Measurements from ENCODE around the gene GALK1. TPM values are rescaled to one million over a fixed set of nuclear protein-coding genes. Genes with fewer than 3 reads are reported as not detected.

The GALK1 gene
- total and polyA plus RNA-seq, 2 of the 13 experiments (the other 11 are each of a cell fraction or from before 2014, with no cell fraction given) = 59.9 to 93.6 TPM

DNA sequence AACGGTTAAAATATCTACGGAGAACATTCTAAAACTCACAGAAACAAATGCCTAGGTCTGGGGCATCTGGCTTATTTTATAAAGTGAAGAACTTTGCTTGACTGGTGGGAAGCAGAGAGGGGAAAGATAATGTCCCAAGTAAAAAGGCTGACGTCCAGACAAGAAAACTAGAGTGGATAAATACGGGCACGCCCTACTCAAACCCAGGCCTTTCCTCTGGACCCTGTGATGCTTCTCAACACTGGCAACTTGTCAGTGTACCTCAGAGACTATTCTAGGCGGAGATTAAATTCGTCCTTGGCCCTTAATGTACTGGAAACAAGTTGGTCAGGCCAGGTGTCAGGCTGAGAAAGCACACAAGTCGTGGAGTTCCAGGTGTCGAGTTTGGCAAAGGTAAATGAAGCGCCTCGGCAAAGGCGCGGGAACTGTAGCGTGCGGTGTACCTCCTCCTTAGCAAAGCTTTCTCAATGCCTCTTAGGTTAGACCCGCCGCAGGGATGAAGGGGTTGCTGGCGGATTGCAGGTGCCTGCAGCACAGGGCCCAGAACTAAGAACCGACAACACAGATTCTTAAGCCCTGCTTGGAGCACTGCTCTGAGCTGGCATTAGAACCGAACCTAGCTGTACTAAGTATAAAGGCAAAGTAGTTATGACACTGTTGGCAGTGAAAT lies 18.9 kb upstream of the GALK1 start (continued):
- TF ChIP-seq, protein P1, sequence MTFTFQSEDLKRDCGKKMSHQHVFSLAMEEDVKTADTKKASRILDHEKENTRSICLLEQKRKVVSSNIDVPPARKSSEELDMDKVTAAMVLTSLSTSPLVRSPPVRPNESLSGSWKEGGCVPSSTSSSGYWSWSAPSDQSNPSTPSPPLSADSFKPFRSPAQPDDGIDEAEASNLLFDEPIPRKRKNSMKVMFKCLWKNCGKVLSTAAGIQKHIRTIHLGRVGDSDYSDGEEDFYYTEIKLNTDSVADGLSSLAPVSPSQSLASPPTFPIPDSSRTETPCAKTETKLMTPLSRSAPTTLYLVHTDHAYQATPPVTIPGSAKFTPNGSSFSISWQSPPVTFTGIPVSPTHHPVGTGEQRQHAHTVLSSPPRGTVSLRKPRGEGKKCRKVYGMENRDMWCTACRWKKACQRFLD (CRISPR knock-in tag; IDR thresholded peaks at IDR 0.05; ENCODE audit: borderline replicate concordance) = 0 out of 2 replicates have a peak, but pooled peaks have one; percentile 76
- no peak for TF ChIP-seq ZNF121 (CRISPR knock-in tag; IDR thresholded peaks at IDR 0.05)
- no peak for TF ChIP-seq ZNF296 (CRISPR knock-in tag; conservative IDR thresholded peaks at IDR 0.05)
- TF ChIP-seq, protein P2, sequence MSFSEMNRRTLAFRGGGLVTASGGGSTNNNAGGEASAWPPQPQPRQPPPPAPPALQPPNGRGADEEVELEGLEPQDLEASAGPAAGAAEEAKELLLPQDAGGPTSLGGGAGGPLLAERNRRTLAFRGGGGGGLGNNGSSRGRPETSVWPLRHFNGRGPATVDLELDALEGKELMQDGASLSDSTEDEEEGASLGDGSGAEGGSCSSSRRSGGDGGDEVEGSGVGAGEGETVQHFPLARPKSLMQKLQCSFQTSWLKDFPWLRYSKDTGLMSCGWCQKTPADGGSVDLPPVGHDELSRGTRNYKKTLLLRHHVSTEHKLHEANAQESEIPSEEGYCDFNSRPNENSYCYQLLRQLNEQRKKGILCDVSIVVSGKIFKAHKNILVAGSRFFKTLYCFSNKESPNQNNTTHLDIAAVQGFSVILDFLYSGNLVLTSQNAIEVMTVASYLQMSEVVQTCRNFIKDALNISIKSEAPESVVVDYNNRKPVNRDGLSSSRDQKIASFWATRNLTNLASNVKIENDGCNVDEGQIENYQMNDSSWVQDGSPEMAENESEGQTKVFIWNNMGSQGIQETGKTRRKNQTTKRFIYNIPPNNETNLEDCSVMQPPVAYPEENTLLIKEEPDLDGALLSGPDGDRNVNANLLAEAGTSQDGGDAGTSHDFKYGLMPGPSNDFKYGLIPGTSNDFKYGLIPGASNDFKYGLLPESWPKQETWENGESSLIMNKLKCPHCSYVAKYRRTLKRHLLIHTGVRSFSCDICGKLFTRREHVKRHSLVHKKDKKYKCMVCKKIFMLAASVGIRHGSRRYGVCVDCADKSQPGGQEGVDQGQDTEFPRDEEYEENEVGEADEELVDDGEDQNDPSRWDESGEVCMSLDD (CRISPR knock-in tag; IDR thresholded peaks at IDR 0.05; ENCODE audit: borderline replicate concordance) = peak; percentile 76; the same call in 1 of the 2 replicates
- peak; percentile 70; the same call in 1 of the 2 replicates for TF ChIP-seq ZNF317 (CRISPR knock-in tag; IDR thresholded peaks at IDR 0.05)
- TF ChIP-seq ZNF350 (CRISPR knock-in tag; IDR thresholded peaks at IDR 0.05; ENCODE audit: borderline replicate concordance, low read depth) = no peak
- no peak for TF ChIP-seq KMT2A (CRISPR knock-in tag; IDR thresholded peaks at IDR 0.05)
- TF ChIP-seq ZNF343 (CRISPR knock-in tag; IDR thresholded peaks at IDR 0.05) = peak; percentile 9; the same call in 1 of the 2 replicates
- TF ChIP-seq MEIS2 (CRISPR knock-in tag; IDR thresholded peaks at IDR 0.05) = no peak
- TF ChIP-seq GATA4 (IDR thresholded peaks at IDR 0.05; ENCODE audit: borderline replicate concordance, low read depth) = no peak
- TF ChIP-seq ZBTB8A (CRISPR knock-in tag; IDR thresholded peaks at IDR 0.05; ENCODE audit: borderline replicate concordance, low read depth) = no peak
- no peak; the same call in 1 of the 2 replicates for TF ChIP-seq PPARG (CRISPR knock-in tag; conservative IDR thresholded peaks at IDR 0.05)
- TF ChIP-seq, protein P3, sequence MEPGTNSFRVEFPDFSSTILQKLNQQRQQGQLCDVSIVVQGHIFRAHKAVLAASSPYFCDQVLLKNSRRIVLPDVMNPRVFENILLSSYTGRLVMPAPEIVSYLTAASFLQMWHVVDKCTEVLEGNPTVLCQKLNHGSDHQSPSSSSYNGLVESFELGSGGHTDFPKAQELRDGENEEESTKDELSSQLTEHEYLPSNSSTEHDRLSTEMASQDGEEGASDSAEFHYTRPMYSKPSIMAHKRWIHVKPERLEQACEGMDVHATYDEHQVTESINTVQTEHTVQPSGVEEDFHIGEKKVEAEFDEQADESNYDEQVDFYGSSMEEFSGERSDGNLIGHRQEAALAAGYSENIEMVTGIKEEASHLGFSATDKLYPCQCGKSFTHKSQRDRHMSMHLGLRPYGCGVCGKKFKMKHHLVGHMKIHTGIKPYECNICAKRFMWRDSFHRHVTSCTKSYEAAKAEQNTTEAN (CRISPR knock-in tag; conservative IDR thresholded peaks at IDR 0.05) = no peak
- no peak for TF ChIP-seq RBM22 (optimal IDR thresholded peaks at IDR 0.05; ENCODE audit: low read length)
- TF ChIP-seq, protein P4, sequence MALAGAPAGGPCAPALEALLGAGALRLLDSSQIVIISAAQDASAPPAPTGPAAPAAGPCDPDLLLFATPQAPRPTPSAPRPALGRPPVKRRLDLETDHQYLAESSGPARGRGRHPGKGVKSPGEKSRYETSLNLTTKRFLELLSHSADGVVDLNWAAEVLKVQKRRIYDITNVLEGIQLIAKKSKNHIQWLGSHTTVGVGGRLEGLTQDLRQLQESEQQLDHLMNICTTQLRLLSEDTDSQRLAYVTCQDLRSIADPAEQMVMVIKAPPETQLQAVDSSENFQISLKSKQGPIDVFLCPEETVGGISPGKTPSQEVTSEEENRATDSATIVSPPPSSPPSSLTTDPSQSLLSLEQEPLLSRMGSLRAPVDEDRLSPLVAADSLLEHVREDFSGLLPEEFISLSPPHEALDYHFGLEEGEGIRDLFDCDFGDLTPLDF (CRISPR knock-in tag; IDR thresholded peaks at IDR 0.05) = peak; percentile 52; the same call in 1 of the 2 replicates
- no peak for TF ChIP-seq DNMT1 (CRISPR knock-in tag; IDR thresholded peaks at IDR 0.05)
- no peak for TF ChIP-seq MAFG (CRISPR knock-in tag; IDR thresholded peaks at IDR 0.05)
- TF ChIP-seq SOX13 (IDR thresholded peaks at IDR 0.05) = no peak
- 0 out of 4 replicates have a peak, but pooled peaks of 1 of the 2 experiments have one; percentile 2 for TF ChIP-seq SOX13 (CRISPR knock-in tag; conservative IDR thresholded peaks at IDR 0.05 in 1 of 2, IDR thresholded peaks at IDR 0.05 in 1 of 2)
- peak; percentile 77 for TF ChIP-seq GZF1 (CRISPR knock-in tag; IDR thresholded peaks at IDR 0.05)
- TF ChIP-seq ZNF34 (CRISPR knock-in tag; IDR thresholded peaks at IDR 0.05; ENCODE audit: borderline replicate concordance) = no peak; the same call in 1 of the 2 replicates
- no peak for TF ChIP-seq SP2 (CRISPR knock-in tag; IDR thresholded peaks at IDR 0.05)
- TF ChIP-seq ZFY (CRISPR knock-in tag; IDR thresholded peaks at IDR 0.05) = peak; percentile 62; the same call in 1 of the 2 replicates

Data from HepG2 (cell line).